HCT116 (cell line): Measurements from ENCODE around the gene HOXA11. TPM values are rescaled to one million over a fixed set of nuclear protein-coding genes. Genes with fewer than 3 reads are reported as not detected.

Experiments
- ATAC-seq: fragments of 200-7000 bp; cut with Tn5 transposase; 2 replicates; pipeline ENCODE4 v1.9.1; 2020; ENCODE audit warnings: mild to moderate bottlenecking, moderate library complexity
- BruUV-seq: library from RNA; stranded (reverse); fragments of 400-500 nt; replicated peaks from 2 replicates; lab custom pipeline; 2021; lab: Mats Ljungman, UMichigan
- CTCF ChIA-PET: fragments of 300-600 bp; sonication (Branson Sonifier 250); formaldehyde crosslinking; loops from one replicate; lab custom pipeline; 2021; ENCODE audit warnings: antibody characterized with exemption; lab: Charles Lee
- POLR2A ChIA-PET: fragments of 300-600, 350-600 bp; sonication (Branson Sonifier 250); formaldehyde crosslinking; loops from one replicate; lab custom pipeline; 2021; ENCODE audit warnings: antibody characterized with exemption; lab: Charles Lee
- RAD21 ChIA-PET, 2 experiments: fragments of 300-600 bp; sonication (Branson Sonifier 250); formaldehyde crosslinking; loops; one replicate each; lab custom pipeline; 2023; ENCODE audit warnings: low total read pairs in 2 of 2; ENCODE audit not compliant: uncharacterized antibody in 2 of 2, unreplicated experiment in 2 of 2, low non-redundant PET in 1 of 2; lab: Charles Lee
- DNase-seq: peaks from one replicate; pipeline ENCODE4 v3.0.0-alpha.2; 2010; ENCODE audit warnings: low read depth, low spot score
- H2AFZ ChIP-seq: fragments of 200-600 bp; shearing (Covaris generic), sonication (generic); 2 replicates; pipeline ENCODE4 v1.6.1; 2017; ENCODE audit warnings: low read depth, mixed run types, mixed read lengths, antibody characterized with exemption, low read length; ENCODE audit not compliant: poor library complexity, severe bottlenecking
- H3K27ac ChIP-seq: 2 replicates; pipeline ENCODE4 v1.5.1; 2012; ENCODE audit warnings: low read depth, low read length
- H3K27me3 ChIP-seq: fragments of 200-600 bp; sonication (generic); 2 replicates; pipeline ENCODE4 v1.6.1; 2016; ENCODE audit warnings: mixed run types, low read length, mixed read lengths; ENCODE audit not compliant: insufficient read depth
- H3K36me3 ChIP-seq, 2 experiments: fragments of 200-500 bp in 1 of 2; fragments of 200-600 bp in 1 of 2; sonication (Bioruptor generic) in 1 of 2; sonication (generic) in 1 of 2; 2 replicates each; pipeline versions ENCODE4 v1.5.1 to v1.6.1; 2014 to 2016; ENCODE audit warnings: low read length in 2 of 2, inconsistent platforms in 1 of 2, mixed read lengths in 1 of 2, mixed run types in 1 of 2; ENCODE audit not compliant: insufficient read depth in 2 of 2, control insufficient read depth in 1 of 2
- H3K4me1 ChIP-seq, 2 experiments: fragments of 200-600 bp in 1 of 2; sonication (generic) in 1 of 2; 2 replicates each; pipeline versions ENCODE4 v1.5.1 to v1.6.1; 2012 to 2017; ENCODE audit warnings: low read length in 2 of 2, inconsistent platforms in 1 of 2, mild to moderate bottlenecking in 1 of 2, mixed read lengths in 1 of 2, mixed run types in 1 of 2, moderate library complexity in 1 of 2; ENCODE audit not compliant: insufficient read depth in 2 of 2, control insufficient read depth in 1 of 2
- H3K4me2 ChIP-seq: fragments of 200-600 bp; sonication (generic); 2 replicates; pipeline ENCODE4 v1.6.1; 2017; ENCODE audit warnings: mixed run types, low read length, mixed read lengths
- H3K4me3 ChIP-seq, 2 experiments: fragments of 200-600 bp in 1 of 2; sonication (generic) in 1 of 2; replicated peaks in 1 of 2; 2 replicates each; pipeline ENCODE4 v1.5.1; 2011 to 2016; ENCODE audit warnings: low read length in 2 of 2, control low read depth in 1 of 2, low read depth in 1 of 2, mild to moderate bottlenecking in 1 of 2, mixed read lengths in 1 of 2, mixed run types in 1 of 2
- H3K79me2 ChIP-seq: fragments of 200-600 bp; sonication (generic); 2 replicates; pipeline ENCODE4 v1.6.1; 2017; ENCODE audit warnings: mild to moderate bottlenecking, mixed run types, low read length, moderate library complexity, mixed read lengths; ENCODE audit not compliant: insufficient read depth
- H3K9ac ChIP-seq: fragments of 200-600 bp; sonication (generic); 2 replicates; pipeline ENCODE4 v1.6.1; 2016; ENCODE audit warnings: low read length, mixed read lengths
- H3K9me2 ChIP-seq: fragments of 200-600 bp; sonication (generic), shearing (Covaris generic); 2 replicates; pipeline ENCODE4 v1.6.1; 2017; ENCODE audit warnings: mixed run types, mild to moderate bottlenecking, moderate library complexity; ENCODE audit not compliant: insufficient read depth
- H3K9me3 ChIP-seq, 2 experiments: fragments of 200-500 bp in 1 of 2; fragments of 200-600 bp in 1 of 2; sonication (Bioruptor generic) in 1 of 2; sonication (generic) in 1 of 2; 2 replicates each; pipeline ENCODE4 v1.6.1; 2014 to 2017; ENCODE audit warnings: low read length in 2 of 2, mixed read lengths in 2 of 2, inconsistent platforms in 1 of 2, low read depth in 1 of 2, mild to moderate bottlenecking in 1 of 2, mixed run types in 1 of 2, moderate library complexity in 1 of 2; ENCODE audit not compliant: control insufficient read depth in 1 of 2, insufficient read depth in 1 of 2
- H4K20me1 ChIP-seq: fragments of 200-600 bp; sonication (generic), shearing (Covaris generic); 2 replicates; pipeline ENCODE4 v1.6.1; 2017; ENCODE audit warnings: mixed run types, mild to moderate bottlenecking, moderate library complexity; ENCODE audit not compliant: insufficient read depth
- CBX3 ChIP-seq: IDR thresholded peaks from 2 replicates; pipeline ENCODE4 v1.6.1; 2012; ENCODE audit warnings: low read depth
- CEBPB ChIP-seq: IDR thresholded peaks from 2 replicates; pipeline ENCODE4 v1.6.1; 2012; ENCODE audit warnings: low read depth
- CTCF ChIP-seq, 3 experiments: fragments of 200-600 bp in 1 of 3; sonication (generic) in 1 of 3; IDR thresholded peaks in 2 of 3; conservative IDR thresholded peaks in 1 of 3; 2 replicates each; pipeline ENCODE4 v1.5.1; 2012 to 2017; ENCODE audit warnings: low read depth in 2 of 3, low read length in 2 of 3, antibody characterized with exemption in 1 of 3, borderline replicate concordance in 1 of 3, control low read depth in 1 of 3, mild to moderate bottlenecking in 1 of 3, mixed read lengths in 1 of 3, mixed run types in 1 of 3, moderate library complexity in 1 of 3; ENCODE audit not compliant: insufficient read depth in 1 of 3
- EGR1 ChIP-seq: IDR thresholded peaks from 2 replicates; pipeline ENCODE4 v1.6.1; 2012; ENCODE audit warnings: low read depth
- ELF1 ChIP-seq: IDR thresholded peaks from 2 replicates; pipeline ENCODE4 v1.6.1; 2012; ENCODE audit warnings: low read depth, borderline replicate concordance
- EZH2 ChIP-seq: fragments of 200-600 bp; sonication (generic); IDR thresholded peaks from 2 replicates; pipeline ENCODE4 v1.6.1; 2017; ENCODE audit warnings: antibody characterized with exemption, mixed run types
- EZH2phosphoT487 ChIP-seq: fragments of 200-600 bp; IDR thresholded peaks from 2 replicates; pipeline ENCODE4 v1.6.1; 2018; ENCODE audit warnings: antibody characterized with exemption, borderline replicate concordance
- FOSL1 ChIP-seq: IDR thresholded peaks from 2 replicates; pipeline ENCODE4 v1.6.1; 2012; ENCODE audit warnings: low read depth
- JUND ChIP-seq: IDR thresholded peaks from 2 replicates; pipeline ENCODE4 v1.6.1; 2012
- MAX ChIP-seq: IDR thresholded peaks from 2 replicates; pipeline ENCODE4 v1.6.1; 2012
- RAD21 ChIP-seq: IDR thresholded peaks from 2 replicates; pipeline ENCODE4 v1.6.1; 2012; ENCODE audit warnings: low read depth, mild to moderate bottlenecking
- REST ChIP-seq: IDR thresholded peaks from 2 replicates; pipeline ENCODE4 v1.6.1; 2012; ENCODE audit warnings: low read depth
- SIN3A ChIP-seq: IDR thresholded peaks from 2 replicates; pipeline ENCODE4 v1.6.1; 2012; ENCODE audit warnings: low read depth
- SP1 ChIP-seq: IDR thresholded peaks from 2 replicates; pipeline ENCODE4 v1.6.1; 2012; ENCODE audit warnings: low read depth
- SRF ChIP-seq: IDR thresholded peaks from 2 replicates; pipeline ENCODE4 v1.6.1; 2012; ENCODE audit warnings: low read depth
- TCF7L2 ChIP-seq: IDR thresholded peaks from 2 replicates; pipeline ENCODE4 v1.7.0; 2011; ENCODE audit warnings: borderline replicate concordance, inconsistent platforms; ENCODE audit not compliant: insufficient read depth, insufficient read length; ENCODE audit errors: extremely low read depth
- YY1 ChIP-seq: IDR thresholded peaks from 2 replicates; pipeline ENCODE4 v1.6.1; 2011; ENCODE audit warnings: low read length, low read depth, moderate library complexity, mild to moderate bottlenecking; ENCODE audit not compliant: insufficient replicate concordance; ENCODE audit errors: extremely low read depth
- ZBTB33 ChIP-seq: IDR thresholded peaks from 2 replicates; pipeline ENCODE4 v1.6.1; 2011; ENCODE audit warnings: mild to moderate bottlenecking, low read length, moderate library complexity; ENCODE audit not compliant: insufficient replicate concordance; ENCODE audit errors: extremely low read depth
- ZFX ChIP-seq: fragments of 450-650 bp; IDR thresholded peaks from 2 replicates; pipeline ENCODE4 v1.6.1; 2017
- ZNF274 ChIP-seq: fragments of 200-500 bp; sonication (Bioruptor generic); IDR thresholded peaks from 2 replicates; pipeline ENCODE4 v1.6.1; 2014; ENCODE audit warnings: mild to moderate bottlenecking, low read depth, low read length, inconsistent platforms
- intact Hi-C: fragments of 100-400 bp; cut with micrococcal nuclease; formaldehyde crosslinking; loops from 2 replicates; pipeline ENCODE4 v1.10.0; 2022
- total RNA-seq: library from RNA; stranded (reverse); gene quantifications from one replicate; pipeline ENCODE4 v1.2.1, GENCODE V29; 2021; ENCODE audit not compliant: unreplicated experiment

Gene HOXA11
- total RNA-seq, 1 experiment from 2014 or later, result 6.8 TPM

- BruUV-seq, result no TSS peak
- Histone ChIP-seq H3K27ac (no peak overlapping the region), H3K4me3 (no peak overlapping the region), H4K20me1 (no peaks in the 10 kb centered on the region), H3K79me2 (peaks cover 25% of the 10 kb centered on the region), H3K9me2 (no peaks in the 10 kb centered on the region), H3K9ac (no peak overlapping the region), H2AFZ (no peak overlapping the region), H3K9me3 (no peaks in the 10 kb centered on the region), H3K4me1 (peaks cover 19 to 54% of the 10 kb centered on the region in 2 experiments), H3K27me3 (no peaks in the 10 kb centered on the region), H3K36me3 (no peaks in the 10 kb centered on the region; a peak in 1 of 4 replicates), H3K4me2 (no peak overlapping the region)
- intact Hi-C loops, result no loop called here
- ChIA-PET CTCF (interaction anchor here (1.8 kb wide), 1 partner anchor 475 kb away, joined by 12 read pairs; no protein-coding TSS in a partner anchor), RAD21 (no interaction called here), POLR2A (interaction anchor here (2.0 kb wide), 1 partner anchor 10 kb away, joined by 5 read pairs; no protein-coding TSS in a partner anchor)
- no peak for ATAC-seq
- no peak for TF ChIP-seq SP1
- TF ChIP-seq CTCF (IDR thresholded peaks at IDR 0.05 in 2 of 3, conservative IDR thresholded peaks at IDR 0.05 in 1 of 3; ENCODE audit: borderline replicate concordance in 1 of 3, insufficient read depth in 1 of 3, low read depth in 2 of 3, low read length in 2 of 3), result no peak
- TF ChIP-seq TCF7L2, result no peak
- no peak for TF ChIP-seq CBX3
- no peak for TF ChIP-seq ZNF274
- TF ChIP-seq YY1, result no peak
- no peak for TF ChIP-seq EZH2phosphoT487
- no peak for TF ChIP-seq EGR1
- no peak for TF ChIP-seq EZH2
- TF ChIP-seq SIN3A, result no peak
- TF ChIP-seq CEBPB, result no peak
- no peak for TF ChIP-seq RAD21
- no peak for TF ChIP-seq SRF
- no peak for TF ChIP-seq MAX
- no peak for TF ChIP-seq ZBTB33
- TF ChIP-seq ZFX, result no peak
- TF ChIP-seq REST, result no peak
- no peak for TF ChIP-seq ELF1
- no peak for TF ChIP-seq FOSL1
- no peak for TF ChIP-seq JUND
- TF ChIP-seq, all 23 proteins: peak for 0
- no peak for DNase-seq
These were observed 27.2 kb downstream of the HOXA11 start for GRCh38 chr7:27157702-27158431.
